GM23248 (cell line): ENCODE data around the gene SNCA.

ENCODE experiments used
- EZH2 ChIP-seq: fragments of 200-600 bp; sonication (generic); IDR thresholded peaks from 2 replicates; pipeline ENCODE4 v1.6.1; 2018; ENCODE audit warnings: antibody characterized with exemption, mild to moderate bottlenecking; ENCODE audit not compliant: insufficient read depth, poor library complexity, severe bottlenecking
- EZH2phosphoT487 ChIP-seq: fragments of 200-600 bp; sonication (generic); IDR thresholded peaks from 2 replicates; pipeline ENCODE4 v1.6.1; 2018; ENCODE audit warnings: antibody characterized with exemption, moderate library complexity, mild to moderate bottlenecking, low read depth; ENCODE audit not compliant: insufficient read depth

DNA sequence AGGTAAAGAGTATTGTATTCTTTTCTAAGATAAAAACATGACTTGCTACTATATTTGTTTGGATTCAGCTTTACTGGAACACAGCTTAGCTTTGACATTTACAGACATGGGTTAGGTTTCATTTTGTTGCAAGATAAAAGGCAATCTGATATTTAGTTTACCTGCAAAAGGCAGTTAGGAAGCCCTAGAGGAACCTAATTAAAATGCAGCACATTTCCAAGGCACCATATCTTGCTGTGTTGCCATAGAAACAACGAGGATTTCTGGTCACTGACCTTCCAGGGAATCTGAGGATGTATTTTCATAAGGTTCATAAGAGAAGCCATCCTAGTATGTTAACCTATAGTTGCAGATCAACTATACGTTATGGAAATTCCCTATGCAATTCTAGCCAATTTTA is 116.0 kb downstream of the SNCA start:
- TF ChIP-seq EZH2, result no peak
- no peak for TF ChIP-seq EZH2phosphoT487
